ENCODE data around the gene SAMD4A. TPM values are rescaled to one million over a fixed set of nuclear protein-coding genes. Genes with fewer than 3 reads are reported as not detected.

The SAMD4A gene
- total RNA-seq, 4 donors from 2014 or later, result 39.8 to 53.3 (median 48.0) TPM

GRCh38 chr14:54590481-54590880 lies 23.6 kb downstream of the SAMD4A start:
- Histone ChIP-seq H3K27ac (no peak overlapping the region), H3K9me3 (no peaks in the 10 kb centered on the region), H3K4me1 (peaks cover 0 to 9% (median 0%) of the 10 kb centered on the region in 4 donors), H3K36me3 (no peaks in the 10 kb centered on the region), H3K4me3 (no peak overlapping the region), H3K27me3 (no peaks in the 10 kb centered on the region)
- no peak for TF ChIP-seq EP300 (IDR thresholded peaks at IDR 0.05)
- TF ChIP-seq, protein P1, sequence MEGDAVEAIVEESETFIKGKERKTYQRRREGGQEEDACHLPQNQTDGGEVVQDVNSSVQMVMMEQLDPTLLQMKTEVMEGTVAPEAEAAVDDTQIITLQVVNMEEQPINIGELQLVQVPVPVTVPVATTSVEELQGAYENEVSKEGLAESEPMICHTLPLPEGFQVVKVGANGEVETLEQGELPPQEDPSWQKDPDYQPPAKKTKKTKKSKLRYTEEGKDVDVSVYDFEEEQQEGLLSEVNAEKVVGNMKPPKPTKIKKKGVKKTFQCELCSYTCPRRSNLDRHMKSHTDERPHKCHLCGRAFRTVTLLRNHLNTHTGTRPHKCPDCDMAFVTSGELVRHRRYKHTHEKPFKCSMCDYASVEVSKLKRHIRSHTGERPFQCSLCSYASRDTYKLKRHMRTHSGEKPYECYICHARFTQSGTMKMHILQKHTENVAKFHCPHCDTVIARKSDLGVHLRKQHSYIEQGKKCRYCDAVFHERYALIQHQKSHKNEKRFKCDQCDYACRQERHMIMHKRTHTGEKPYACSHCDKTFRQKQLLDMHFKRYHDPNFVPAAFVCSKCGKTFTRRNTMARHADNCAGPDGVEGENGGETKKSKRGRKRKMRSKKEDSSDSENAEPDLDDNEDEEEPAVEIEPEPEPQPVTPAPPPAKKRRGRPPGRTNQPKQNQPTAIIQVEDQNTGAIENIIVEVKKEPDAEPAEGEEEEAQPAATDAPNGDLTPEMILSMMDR (IDR thresholded peaks at IDR 0.05), result no peak
- TF ChIP-seq POLR2A (IDR thresholded peaks at IDR 0.05), result no peak
- no peak for DNase-seq (ENCODE audit: low spot score in 2 of 2)

DNA sequence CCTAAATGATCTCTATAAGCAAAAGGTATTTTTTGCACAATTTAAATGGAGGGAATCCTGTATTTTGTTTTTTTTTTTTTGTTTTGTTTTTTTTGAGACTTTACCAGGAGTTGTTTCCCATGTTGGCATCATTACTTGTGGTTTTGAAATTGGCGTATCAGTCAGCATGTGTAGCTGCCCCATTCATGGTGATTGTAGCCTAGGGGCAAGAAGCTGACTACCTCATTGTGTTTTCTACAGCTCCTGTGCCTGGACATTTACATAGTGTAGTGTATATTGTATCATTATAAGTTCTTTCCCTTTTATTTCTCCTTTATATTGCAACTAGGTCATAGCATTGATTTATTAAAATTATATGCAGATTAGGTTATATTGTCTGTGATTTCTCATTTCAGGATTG lies 24.5 kb downstream of the SAMD4A start:
- Histone ChIP-seq H3K4me3 (no peak overlapping the region), H3K36me3 (no peaks in the 10 kb centered on the region), H3K4me1 (peaks cover 0 to 9% (median 0%) of the 10 kb centered on the region in 4 donors), H3K27ac (no peak overlapping the region), H3K9me3 (no peaks in the 10 kb centered on the region), H3K27me3 (no peaks in the 10 kb centered on the region)
- TF ChIP-seq EP300 (IDR thresholded peaks at IDR 0.05) (no peak), POLR2A (IDR thresholded peaks at IDR 0.05) (no peak)
- TF ChIP-seq, protein P1 (IDR thresholded peaks at IDR 0.05), result no peak
- WGBS, 2 donors, result 54 to 64% methylated on average over 1 of the region's 1 CpG
- no peak for DNase-seq (ENCODE audit: low spot score in 2 of 2)

DNA sequence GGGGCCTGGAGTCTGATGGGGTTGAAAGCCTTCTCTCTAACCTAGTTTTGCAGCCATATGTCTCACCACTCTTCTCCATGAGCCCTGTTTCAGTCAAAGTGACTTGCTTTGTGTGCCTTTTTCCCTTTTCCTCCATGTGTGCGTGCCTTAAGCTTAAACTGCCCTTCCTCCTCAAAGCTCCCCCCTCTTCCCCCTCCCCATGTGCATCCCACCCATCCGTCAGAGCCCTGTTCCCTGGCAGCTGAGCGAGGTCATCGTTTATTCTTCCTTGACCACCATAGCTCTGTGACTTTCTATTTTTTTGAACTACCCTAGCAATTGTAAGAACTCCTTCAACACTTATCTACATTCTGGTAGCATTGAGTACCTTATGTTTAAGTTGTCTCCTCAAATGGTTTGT lies 24.9 kb downstream of the SAMD4A start:
- Histone ChIP-seq H3K9me3 (no peaks in the 10 kb centered on the region), H3K4me3 (no peak overlapping the region), H3K36me3 (no peaks in the 10 kb centered on the region), H3K27me3 (no peaks in the 10 kb centered on the region), H3K4me1 (peaks cover 0 to 9% (median 0%) of the 10 kb centered on the region in 4 donors), H3K27ac (no peak overlapping the region)
- WGBS, 2 donors, result 75 to 81% methylated on average over 4 of the region's 4 CpGs
- TF ChIP-seq POLR2A (IDR thresholded peaks at IDR 0.05) (no peak), EP300 (IDR thresholded peaks at IDR 0.05) (no peak)
- TF ChIP-seq, protein P1 (IDR thresholded peaks at IDR 0.05), result no peak
- DNase-seq (ENCODE audit: low spot score in 2 of 2), result no peak

- Histone ChIP-seq H3K27ac (no peak overlapping the region), H3K27me3 (no peaks in the 10 kb centered on the region), H3K4me1 (peaks cover 0 to 12% (median 0%) of the 10 kb centered on the region in 4 donors), H3K9me3 (no peaks in the 10 kb centered on the region), H3K4me3 (no peak overlapping the region), H3K36me3 (no peaks in the 10 kb centered on the region)
- WGBS, 2 donors, result 67 to 81% methylated on average over 1 of the region's 1 CpG
- DNase-seq (ENCODE audit: low spot score in 2 of 2), result no peak
- TF ChIP-seq, protein P1 (IDR thresholded peaks at IDR 0.05), result no peak
- no peak for TF ChIP-seq EP300 (IDR thresholded peaks at IDR 0.05)
- no peak for TF ChIP-seq POLR2A (IDR thresholded peaks at IDR 0.05)
Observed at GRCh38 chr14:54593860-54594259, 26.9 kb downstream of the SAMD4A start.

- TF ChIP-seq, protein P1 (IDR thresholded peaks at IDR 0.05), result no peak
- TF ChIP-seq EP300 (IDR thresholded peaks at IDR 0.05) (no peak), POLR2A (IDR thresholded peaks at IDR 0.05) (no peak)
- H3K27me3 ChIP-seq, result no peaks in the 10 kb centered on the region
- no peaks in the 10 kb centered on the region for H3K36me3 ChIP-seq
- DNase-seq (ENCODE audit: low spot score in 2 of 2), result no peak
- H3K9me3 ChIP-seq, result no peaks in the 10 kb centered on the region
- H3K4me1 ChIP-seq, result peaks cover 0 to 14% (median under 1%) of the 10 kb centered on the region in 4 donors
- WGBS, 2 donors, result 85 to 89% methylated on average over 1 of the region's 1 CpG
- H3K27ac ChIP-seq, result no peak overlapping the region
- no peak overlapping the region for H3K4me3 ChIP-seq
Observed at GRCh38 chr14:54594537-54594936, 27.6 kb downstream of the SAMD4A start.

All from tibial nerve (tissue), 4 donors.